ENCODE measurements around the gene PAM. TPM values are rescaled to one million over a fixed set of nuclear protein-coding genes. Genes with fewer than 3 reads are reported as not detected.

PAM gene
- total RNA-seq, 1 donor from 2014 or later = 85.6 TPM

DNA sequence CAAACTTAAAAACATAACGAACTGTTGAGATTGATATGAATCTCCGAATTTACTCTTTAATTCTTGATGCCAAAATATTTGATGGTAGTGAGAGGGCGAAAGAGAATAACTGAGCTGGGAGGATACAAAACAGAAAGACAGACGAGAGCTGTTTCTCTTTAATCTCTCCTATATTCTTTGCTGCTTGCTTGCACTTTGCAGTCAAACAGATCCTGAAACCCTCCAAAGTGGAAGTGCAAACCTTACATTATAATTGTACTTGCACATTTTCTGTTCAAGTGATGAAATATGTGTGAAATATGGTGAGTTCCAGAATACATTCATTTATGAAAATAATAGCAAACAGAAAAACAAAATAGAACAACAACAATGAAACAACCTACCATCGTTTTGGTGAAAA lies 63.8 kb downstream of the PAM start:
- Mint-ChIP-seq H3K27ac (ENCODE audit: unreplicated experiment) (no peak overlapping the region), H3K36me3 (ENCODE audit: low read depth) (no peaks in the 10 kb centered on the region), H3K4me3 (no peak overlapping the region), H3K27me3 (ENCODE audit: low read depth) (no peaks in the 10 kb centered on the region), H3K4me1 (no peaks in the 10 kb centered on the region), H3K9me3 (no peaks in the 10 kb centered on the region)
- no peak for TF ChIP-seq CTCF (conservative IDR thresholded peaks at IDR 0.05)
- DNase-seq (ENCODE audit: low read depth, low spot score) = no peak

GRCh38 chr5:102819634-102820033 lies 64.5 kb downstream of the PAM start:
- H3K9me3 Mint-ChIP-seq = no peaks in the 10 kb centered on the region
- TF ChIP-seq CTCF (conservative IDR thresholded peaks at IDR 0.05) = no peak
- no peak overlapping the region for H3K27ac Mint-ChIP-seq (ENCODE audit: unreplicated experiment)
- H3K36me3 Mint-ChIP-seq (ENCODE audit: low read depth) = no peaks in the 10 kb centered on the region
- no peaks in the 10 kb centered on the region for H3K27me3 Mint-ChIP-seq (ENCODE audit: low read depth)
- no peaks in the 10 kb centered on the region for H3K4me1 Mint-ChIP-seq
- DNase-seq (ENCODE audit: low read depth, low spot score) = no peak
- H3K4me3 Mint-ChIP-seq = no peak overlapping the region

DNA sequence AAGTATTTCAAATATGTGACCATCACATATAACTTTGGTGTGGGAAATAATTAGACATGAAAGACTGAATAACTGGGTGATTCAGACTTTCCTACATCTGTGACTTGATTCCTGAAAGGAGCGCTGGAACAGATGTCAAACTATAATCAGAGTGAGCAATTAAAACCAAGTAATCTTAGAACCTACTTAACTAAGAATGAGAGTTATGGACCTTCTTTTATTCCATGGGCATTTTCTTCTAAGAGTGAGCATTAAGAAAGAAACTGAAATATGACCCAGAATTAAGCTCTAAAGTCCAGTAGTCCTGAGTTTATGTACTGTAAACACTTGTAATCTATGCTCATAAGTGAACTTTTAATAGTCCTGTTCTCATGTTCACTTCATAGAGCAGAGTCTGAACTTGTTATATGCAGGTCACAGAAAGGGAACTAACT lies 68.4 kb downstream of the PAM start:
- no peak for TF ChIP-seq CTCF (conservative IDR thresholded peaks at IDR 0.05)
- Mint-ChIP-seq H3K27ac (ENCODE audit: unreplicated experiment) (no peak overlapping the region), H3K4me1 (no peaks in the 10 kb centered on the region), H3K27me3 (ENCODE audit: low read depth) (no peaks in the 10 kb centered on the region), H3K4me3 (no peak overlapping the region), H3K9me3 (peaks cover 1% of the 10 kb centered on the region), H3K36me3 (ENCODE audit: low read depth) (no peaks in the 10 kb centered on the region)
- DNase-seq (ENCODE audit: low read depth, low spot score) = no peak

DNA sequence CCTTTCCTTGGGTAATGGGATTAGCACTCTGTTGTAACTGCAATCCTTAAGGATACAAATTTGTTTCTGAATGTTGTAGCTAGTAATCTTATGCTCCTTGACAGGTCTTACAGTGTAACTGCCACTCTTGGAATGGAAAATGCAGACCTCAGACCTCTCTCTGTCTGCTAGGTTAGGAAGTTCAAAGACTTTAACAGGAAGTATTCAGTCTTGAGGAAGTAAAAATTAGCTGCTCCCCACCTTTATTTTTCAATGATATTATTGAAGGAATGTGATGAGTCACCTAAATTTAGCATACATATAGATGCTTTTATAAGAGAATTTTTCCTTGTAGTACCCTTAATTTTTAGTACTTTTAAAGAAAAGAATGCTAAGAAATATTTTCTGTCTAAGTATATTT lies 71.5 kb downstream of the PAM start:
- Mint-ChIP-seq H3K9me3 (peaks cover 6% of the 10 kb centered on the region), H3K27me3 (ENCODE audit: low read depth) (no peaks in the 10 kb centered on the region), H3K4me3 (no peak overlapping the region), H3K27ac (ENCODE audit: unreplicated experiment) (no peak overlapping the region), H3K36me3 (ENCODE audit: low read depth) (no peaks in the 10 kb centered on the region), H3K4me1 (no peaks in the 10 kb centered on the region)
- no peak for TF ChIP-seq CTCF (conservative IDR thresholded peaks at IDR 0.05)
- DNase-seq (ENCODE audit: low read depth, low spot score) = no peak

DNA sequence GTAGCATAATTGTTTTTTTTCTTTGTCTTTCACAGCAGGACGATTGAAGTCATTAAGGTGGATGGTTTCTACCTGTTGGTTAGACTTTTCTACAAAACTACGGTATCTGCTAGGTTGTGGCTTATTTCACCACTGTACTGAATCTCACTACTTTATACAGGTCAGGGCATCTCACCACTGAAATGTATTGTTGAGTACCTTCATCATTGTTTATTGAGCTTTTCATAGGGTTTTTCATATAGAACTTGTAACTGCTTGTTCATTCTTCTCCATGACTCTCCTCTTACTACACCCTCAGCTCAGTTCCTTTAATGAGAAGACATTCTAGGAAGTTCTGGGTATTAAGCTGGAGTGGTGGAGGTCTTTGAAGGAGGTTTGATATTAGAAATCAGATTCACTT lies 75.1 kb downstream of the PAM start:
- Mint-ChIP-seq H3K36me3 (ENCODE audit: low read depth) (no peaks in the 10 kb centered on the region), H3K4me3 (no peak overlapping the region), H3K27me3 (ENCODE audit: low read depth) (no peaks in the 10 kb centered on the region), H3K4me1 (peaks cover 6% of the 10 kb centered on the region), H3K9me3 (peaks cover 6% of the 10 kb centered on the region), H3K27ac (ENCODE audit: unreplicated experiment) (no peak overlapping the region)
- no peak for DNase-seq (ENCODE audit: low read depth, low spot score)
- TF ChIP-seq CTCF (conservative IDR thresholded peaks at IDR 0.05) = no peak

DNA sequence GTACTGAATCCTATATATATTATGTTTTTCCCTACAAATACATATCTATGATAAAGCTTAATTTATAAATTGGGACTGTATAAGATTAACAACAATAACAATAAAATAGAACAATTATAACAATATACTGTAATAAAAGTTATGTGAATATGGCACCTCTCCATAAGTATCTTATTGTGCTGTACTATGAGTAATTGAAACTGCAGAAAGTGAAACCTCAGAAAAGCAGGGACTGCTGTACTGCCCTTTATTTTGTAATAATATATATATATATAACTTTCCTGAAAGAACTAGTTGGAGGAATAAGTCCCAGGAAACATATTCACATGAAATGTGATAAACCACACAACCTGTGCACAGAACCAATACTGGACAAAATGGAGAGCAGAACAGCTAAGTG lies 77.3 kb downstream of the PAM start:
- H3K4me1 Mint-ChIP-seq = peaks cover 6% of the 10 kb centered on the region
- no peak for DNase-seq (ENCODE audit: low read depth, low spot score)

More for the DNA sequence above, 77.3 kb downstream of the PAM start:
- Mint-ChIP-seq H3K27ac (ENCODE audit: unreplicated experiment) (no peak overlapping the region), H3K9me3 (peaks cover 6% of the 10 kb centered on the region), H3K27me3 (ENCODE audit: low read depth) (no peaks in the 10 kb centered on the region), H3K36me3 (ENCODE audit: low read depth) (no peaks in the 10 kb centered on the region), H3K4me3 (no peak overlapping the region)
- TF ChIP-seq CTCF (conservative IDR thresholded peaks at IDR 0.05) = no peak
